Measurements from ENCODE around the gene BTBD6. TPM values are rescaled to one million over a fixed set of nuclear protein-coding genes. Genes with fewer than 3 reads are reported as not detected.

Gene BTBD6
- 10 to 100 TPM; 32.2 to 42.4 (median 37.6) TPM for polyA plus RNA-seq (ENCODE audit: insufficient read length in 4 of 4)

GRCh38 chr14:105248368-105249181 is at the start of gene BTBD6:
Gene BTBD6 (plus strand): TSS chr14:105248533. CDS start chr14:105248712, 179 bp downstream.
- peak; percentile 67 to 77 (median 72) for DNase-seq (ENCODE audit: low read depth in 4 of 4, low spot score in 3 of 4)

GRCh38 chr14:105198588-105198987 is 49.7 kb upstream of the BTBD6 start:
- DNase-seq (ENCODE audit: low read depth in 4 of 4, low spot score in 3 of 4): no peak

- no peak for DNase-seq (ENCODE audit: low read depth in 4 of 4, low spot score in 3 of 4)
Measured at GRCh38 chr14:105199093-105199492, 49.2 kb upstream of the BTBD6 start.

DNA sequence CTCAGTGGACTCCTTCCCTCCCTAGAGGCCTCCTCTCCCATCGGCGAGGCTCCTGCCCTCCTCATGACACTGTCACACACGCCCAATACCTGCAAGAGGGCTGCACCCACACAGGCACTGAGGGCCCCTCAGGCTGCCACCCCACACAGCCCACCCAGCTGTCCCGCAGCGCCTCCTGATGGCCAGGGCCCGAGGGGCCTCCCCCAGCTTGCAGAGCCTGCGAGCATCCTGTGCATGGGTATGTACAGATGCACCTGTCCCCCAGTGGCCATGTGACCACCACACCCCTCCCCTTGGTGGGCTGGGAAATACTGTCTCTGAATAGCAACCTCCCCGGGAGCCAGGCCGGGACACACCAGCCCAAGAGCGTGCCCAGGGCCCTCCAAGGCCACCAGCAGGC is 48.3 kb upstream of the BTBD6 start:
- DNase-seq (ENCODE audit: low read depth in 4 of 4, low spot score in 3 of 4): no peak

GRCh38 chr14:105200641-105201040 is 47.7 kb upstream of the BTBD6 start:
- no peak for DNase-seq (ENCODE audit: low read depth in 4 of 4, low spot score in 3 of 4)

- DNase-seq (ENCODE audit: low read depth in 4 of 4, low spot score in 3 of 4): no peak
Measured at GRCh38 chr14:105201156-105201924, 47.0 kb upstream of the BTBD6 start.

GRCh38 chr14:105201925-105202513 is 46.3 kb upstream of the BTBD6 start:
- no peak for DNase-seq (ENCODE audit: low read depth in 4 of 4, low spot score in 3 of 4)

GRCh38 chr14:105203057-105203531 is 45.2 kb upstream of the BTBD6 start:
- DNase-seq (ENCODE audit: low read depth in 4 of 4, low spot score in 3 of 4): no peak

GRCh38 chr14:105203701-105204100 is 44.6 kb upstream of the BTBD6 start:
- no peak for DNase-seq (ENCODE audit: low read depth in 4 of 4, low spot score in 3 of 4)

DNA sequence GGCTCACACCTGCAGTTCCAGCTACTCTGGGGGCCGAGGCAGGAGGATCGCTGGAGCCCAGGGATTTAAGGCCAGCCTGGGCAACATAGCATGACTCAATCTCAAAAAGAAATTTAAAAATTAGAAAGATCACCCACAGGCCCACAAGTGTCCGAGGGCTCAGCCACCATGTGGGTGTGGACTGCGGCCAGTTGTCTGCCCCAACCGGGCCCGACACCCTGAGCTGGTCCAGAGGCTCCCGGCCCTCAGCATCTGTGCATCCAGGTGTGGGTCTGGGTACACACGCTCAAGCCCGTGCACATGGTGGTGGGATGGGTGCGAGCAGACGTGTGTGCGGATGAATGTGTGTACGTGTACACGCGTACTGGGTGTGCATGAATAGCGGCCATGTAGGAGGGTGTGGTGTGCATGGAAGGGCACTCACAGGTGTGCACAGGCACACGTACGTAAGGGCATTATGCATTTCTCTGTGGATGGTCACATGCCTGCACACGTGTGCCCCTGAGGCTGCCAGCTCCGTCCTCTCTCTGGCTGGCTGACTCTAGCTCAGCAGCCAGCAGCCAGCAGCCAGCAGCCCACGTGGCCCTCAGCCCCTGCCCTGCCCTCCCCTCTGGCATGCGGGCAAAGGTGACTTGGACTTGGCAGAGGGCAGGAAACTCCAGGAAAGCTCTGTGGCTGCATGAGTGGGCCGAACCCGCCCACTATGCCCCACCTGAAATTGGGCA is 44.0 kb upstream of the BTBD6 start:
- no peak for DNase-seq (ENCODE audit: low read depth in 4 of 4, low spot score in 3 of 4)

DNA sequence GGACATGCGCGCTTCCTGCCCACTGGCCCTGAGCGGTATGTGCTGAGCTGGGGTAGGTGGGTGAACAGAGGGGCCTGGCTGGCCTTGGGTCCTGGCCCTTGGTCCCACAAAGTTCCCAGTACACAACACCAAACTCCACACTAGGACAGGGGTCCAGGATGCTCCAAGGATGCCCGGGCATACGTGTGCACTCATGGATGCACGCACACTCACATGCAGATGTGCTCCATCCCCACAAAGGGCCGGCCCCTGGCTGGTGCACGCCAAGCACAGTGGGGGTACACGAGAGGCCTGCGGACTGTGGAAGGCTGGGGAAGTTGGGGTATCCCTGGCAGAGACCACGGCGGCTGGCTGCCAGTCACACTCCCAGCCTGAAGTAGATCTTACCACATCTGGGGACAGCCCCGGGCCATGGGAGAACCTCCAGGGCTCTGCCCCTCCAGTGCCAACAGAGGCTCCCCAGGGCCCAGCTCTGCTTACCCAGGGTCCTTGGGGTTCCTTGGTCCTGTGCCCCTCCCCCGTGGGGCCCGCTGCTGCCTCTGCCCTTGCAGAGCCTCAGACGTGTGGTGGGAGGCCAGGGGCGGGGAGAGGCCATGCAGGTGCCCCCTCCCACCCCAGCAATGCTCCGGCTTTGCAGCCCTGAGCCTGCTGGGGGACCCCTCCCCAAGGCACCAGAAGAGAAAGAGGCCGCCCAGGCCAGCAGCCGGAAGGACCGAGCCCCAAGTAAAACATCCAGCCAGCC is 43.2 kb upstream of the BTBD6 start:
- no peak for DNase-seq (ENCODE audit: low read depth in 4 of 4, low spot score in 3 of 4)

DNA sequence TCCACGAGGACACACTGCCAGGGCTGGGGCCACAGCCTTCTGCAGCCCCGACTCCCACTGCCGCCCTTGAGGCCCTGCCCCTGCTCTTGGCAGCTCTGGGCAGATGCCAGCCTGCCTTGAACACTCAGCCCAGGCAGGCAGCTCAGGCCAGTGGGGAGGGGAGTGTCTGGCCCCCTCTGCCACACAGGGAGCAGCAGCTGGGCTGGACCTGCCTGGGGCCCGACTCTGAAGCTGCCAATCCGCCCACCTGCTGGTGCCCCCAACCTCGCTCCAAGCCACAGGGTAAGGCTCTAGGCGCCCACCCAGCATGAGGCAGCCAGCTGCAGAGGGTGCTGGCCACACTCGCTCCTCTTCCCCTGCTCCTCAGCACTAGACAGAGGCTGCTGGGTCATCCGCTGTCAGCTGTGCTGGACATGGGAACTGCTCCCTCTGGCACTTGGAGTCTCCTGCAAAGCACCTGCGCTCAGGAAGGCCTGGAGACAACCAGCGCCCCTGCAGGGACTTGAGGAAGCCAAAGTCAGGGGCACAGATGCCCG is 42.6 kb upstream of the BTBD6 start:
- no peak for DNase-seq (ENCODE audit: low read depth in 4 of 4, low spot score in 3 of 4)

- DNase-seq (ENCODE audit: low read depth in 4 of 4, low spot score in 3 of 4): no peak
Measured at GRCh38 chr14:105206873-105207272, 41.5 kb upstream of the BTBD6 start.

DNA sequence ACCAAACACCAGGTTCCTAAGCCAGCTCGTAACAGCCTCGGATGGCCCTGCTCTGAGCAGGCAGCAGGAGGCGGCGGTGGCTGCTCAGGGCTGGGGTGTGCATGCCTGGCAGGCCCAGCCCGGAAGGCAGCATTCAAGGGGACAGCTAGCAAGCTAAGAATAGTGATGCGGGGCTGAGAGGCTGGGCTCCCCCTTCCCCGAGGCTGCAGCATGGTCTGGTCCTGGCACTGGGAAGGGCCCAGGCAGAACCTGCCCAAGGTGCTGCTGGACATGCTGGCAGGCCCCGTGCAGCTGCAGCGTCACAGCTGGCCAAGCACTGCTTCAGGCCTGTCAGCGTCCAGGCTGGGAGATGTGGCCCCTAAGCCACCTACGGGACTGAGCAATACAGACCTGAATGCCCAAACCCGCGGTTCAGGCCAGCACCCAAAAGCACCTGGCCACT is 40.9 kb upstream of the BTBD6 start:
- DNase-seq (ENCODE audit: low read depth in 4 of 4, low spot score in 3 of 4): no peak

DNA sequence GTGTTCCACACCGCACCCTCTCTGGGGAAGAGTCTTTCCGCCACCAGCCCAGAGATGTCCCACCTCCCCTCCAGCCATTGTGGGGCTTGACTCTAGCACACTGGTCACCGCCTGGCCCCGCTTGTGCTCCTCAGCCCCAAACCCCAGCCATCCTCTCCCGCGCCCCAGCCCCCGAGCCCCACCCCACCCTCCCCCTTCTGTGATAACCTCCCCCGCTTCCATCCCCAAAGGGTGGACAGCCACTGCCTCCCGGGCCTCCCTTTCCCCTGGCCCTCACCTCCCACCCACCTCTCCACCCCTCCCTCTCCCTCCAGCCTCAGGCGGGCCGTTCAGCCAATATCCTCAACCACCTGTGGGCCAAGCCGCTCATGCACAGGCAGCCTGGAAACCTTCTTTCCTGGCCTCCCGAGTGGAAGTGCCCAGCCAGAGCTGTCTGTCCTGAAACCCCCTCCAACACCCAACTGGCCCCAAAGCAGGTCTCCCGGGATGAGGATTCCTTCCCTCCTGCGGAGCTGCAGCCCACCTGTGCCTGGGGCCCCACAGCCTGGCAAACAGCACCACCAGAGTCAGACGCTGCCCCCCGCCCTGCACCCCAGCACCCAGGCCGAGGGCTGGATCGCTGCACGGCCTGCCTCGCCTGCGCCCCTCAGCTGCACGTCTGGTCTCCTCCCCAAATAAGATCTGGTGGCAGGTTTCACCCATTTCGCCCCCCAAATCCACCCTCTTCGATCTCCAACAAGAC is 40.2 kb upstream of the BTBD6 start:
- DNase-seq (ENCODE audit: low read depth in 4 of 4, low spot score in 3 of 4): no peak

DNA sequence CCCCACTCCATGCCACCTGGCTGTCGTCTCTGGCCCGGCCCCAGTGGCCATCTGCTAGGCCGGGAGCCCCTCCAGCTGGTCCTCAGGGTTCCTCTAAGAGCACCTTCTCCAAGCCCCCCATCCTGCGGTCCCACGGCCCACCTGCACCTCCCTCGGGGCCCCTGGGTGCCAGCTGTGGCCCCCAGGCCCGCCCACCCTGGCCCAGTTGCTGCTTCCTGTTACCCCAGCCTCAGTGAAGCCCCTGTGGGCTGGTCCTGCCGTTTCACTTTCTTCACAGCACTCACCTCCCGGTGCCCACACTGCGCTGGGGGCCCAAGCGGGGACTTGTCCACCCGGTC is 39.6 kb upstream of the BTBD6 start:
- no peak for DNase-seq (ENCODE audit: low read depth in 4 of 4, low spot score in 3 of 4)

GRCh38 chr14:105209091-105209490 is 39.2 kb upstream of the BTBD6 start:
- DNase-seq (ENCODE audit: low read depth in 4 of 4, low spot score in 3 of 4): no peak

DNA sequence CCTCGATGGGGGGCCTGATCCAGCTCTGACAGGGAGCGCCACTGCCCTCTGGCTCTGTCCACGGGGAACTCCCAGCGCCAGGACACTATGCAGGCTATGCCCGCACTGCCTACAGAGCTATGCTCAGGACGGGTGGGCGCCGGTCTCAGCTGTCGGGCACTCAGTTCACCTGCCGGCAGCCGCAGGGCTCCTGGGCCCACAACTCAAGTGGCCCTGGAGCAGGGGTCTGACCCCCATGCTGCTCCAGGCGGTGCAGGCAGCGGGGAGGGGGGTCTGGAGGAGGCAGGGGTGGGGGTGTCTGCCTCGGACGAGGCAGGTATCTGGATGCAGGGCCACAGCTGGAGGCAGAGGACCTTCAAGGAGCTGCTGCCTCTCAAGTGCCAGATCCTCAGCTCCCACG is 38.7 kb upstream of the BTBD6 start:
- DNase-seq (ENCODE audit: low read depth in 4 of 4, low spot score in 3 of 4): no peak

All from right renal pelvis (tissue), 4 donors.